ENCODE data around the gene CADPS.

CADPS gene

GRCh38 chr3:62556121-62556815 lies 318.9 kb downstream of the CADPS start:
- DNase-seq (ENCODE audit: low read depth), result no peak

GRCh38 chr3:62554264-62554799 lies 320.9 kb downstream of the CADPS start:
- DNase-seq (ENCODE audit: low read depth), result no peak

GRCh38 chr3:62553811-62554210 lies 321.4 kb downstream of the CADPS start:
- no peak for DNase-seq (ENCODE audit: low read depth)

- DNase-seq (ENCODE audit: low read depth), result no peak
These were observed 323.7 kb downstream of the CADPS start for GRCh38 chr3:62551556-62551955.

GRCh38 chr3:62550439-62550838 lies 324.8 kb downstream of the CADPS start:
- no peak for DNase-seq (ENCODE audit: low read depth)

- DNase-seq (ENCODE audit: low read depth), result no peak
These were observed 326.5 kb downstream of the CADPS start for GRCh38 chr3:62548528-62549205.

- no peak for DNase-seq (ENCODE audit: low read depth)
These were observed 328.9 kb downstream of the CADPS start for GRCh38 chr3:62546266-62546665.

- DNase-seq (ENCODE audit: low read depth), result no peak
These were observed 333.0 kb downstream of the CADPS start for GRCh38 chr3:62542185-62542584.

- DNase-seq (ENCODE audit: low read depth), result no peak
These were observed 335.5 kb downstream of the CADPS start for GRCh38 chr3:62539762-62540161.

- DNase-seq (ENCODE audit: low read depth), result no peak
These were observed 336.4 kb downstream of the CADPS start for GRCh38 chr3:62538691-62539356.

GRCh38 chr3:62534326-62534725 lies 340.9 kb downstream of the CADPS start:
- no peak for DNase-seq (ENCODE audit: low read depth)

- no peak for DNase-seq (ENCODE audit: low read depth)
These were observed 342.4 kb downstream of the CADPS start for GRCh38 chr3:62532796-62533195.

GRCh38 chr3:62531981-62532380 lies 343.2 kb downstream of the CADPS start:
- no peak for DNase-seq (ENCODE audit: low read depth)

GRCh38 chr3:62531493-62531892 lies 343.7 kb downstream of the CADPS start:
- DNase-seq (ENCODE audit: low read depth), result no peak

GRCh38 chr3:62529230-62529629 lies 346.0 kb downstream of the CADPS start:
- no peak for DNase-seq (ENCODE audit: low read depth)

- DNase-seq (ENCODE audit: low read depth), result no peak
These were observed 347.7 kb downstream of the CADPS start for GRCh38 chr3:62527474-62527873.

- DNase-seq (ENCODE audit: low read depth), result no peak
These were observed 349.9 kb downstream of the CADPS start for GRCh38 chr3:62525281-62525680.

- DNase-seq (ENCODE audit: low read depth), result no peak
These were observed 351.5 kb downstream of the CADPS start for GRCh38 chr3:62523672-62524071.

- no peak for DNase-seq (ENCODE audit: low read depth)
These were observed 353.6 kb downstream of the CADPS start for GRCh38 chr3:62521464-62522105.

- DNase-seq (ENCODE audit: low read depth), result no peak
These were observed 371.7 kb downstream of the CADPS start for GRCh38 chr3:62503516-62503915.

- DNase-seq (ENCODE audit: low read depth), result no peak
These were observed 372.6 kb downstream of the CADPS start for GRCh38 chr3:62502315-62503300.

Measured in activated T-helper 9 cell treated with anti-CD3 and anti-CD28 coated beads, Interleukin-2, amount 50 U/mL, for 16 hours (primary cell).